GF-D8 (cell line): ENCODE measurements around the gene ATP5F1A.
A peak's percentile ranks its signal among the peaks of the same experiment; 100 is the strongest.

ENCODE experiments used
- DNase-seq: peaks from one replicate; lab custom pipeline; 2025; lab: John Stamatoyannopoulos, UW

Gene ATP5F1A

GRCh38 chr18:46073474-46074331 lies 24.4 kb downstream of the ATP5F1A start:
- peak; percentile 76 for DNase-seq

GRCh38 chr18:46072959-46073358 lies 25.1 kb downstream of the ATP5F1A start:
- DNase-seq = no peak

DNA sequence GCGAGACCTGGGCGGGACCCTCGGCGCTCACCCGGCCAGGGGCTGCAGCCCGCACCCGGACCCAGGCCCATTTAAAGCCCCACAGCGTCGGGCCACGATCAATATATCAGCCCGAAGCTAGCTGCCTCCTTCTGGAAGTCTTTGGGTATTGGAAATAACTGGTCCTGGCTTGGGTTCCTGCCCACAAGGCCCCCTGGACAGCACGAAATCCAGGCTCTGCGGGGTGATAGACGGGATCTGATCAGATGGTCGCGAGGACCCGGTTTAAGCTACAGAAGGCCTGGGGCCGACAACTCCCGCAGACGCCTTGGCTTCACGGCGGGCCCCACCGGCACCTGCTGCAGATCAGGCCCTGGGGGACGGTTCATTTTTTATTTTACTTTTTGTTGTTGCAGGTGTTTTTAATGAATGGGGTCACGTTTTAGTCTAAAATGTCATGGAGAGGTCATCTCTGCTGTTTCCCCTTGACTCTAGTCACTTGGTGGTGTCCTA lies 25.7 kb downstream of the ATP5F1A start:
- DNase-seq = no peak

DNA sequence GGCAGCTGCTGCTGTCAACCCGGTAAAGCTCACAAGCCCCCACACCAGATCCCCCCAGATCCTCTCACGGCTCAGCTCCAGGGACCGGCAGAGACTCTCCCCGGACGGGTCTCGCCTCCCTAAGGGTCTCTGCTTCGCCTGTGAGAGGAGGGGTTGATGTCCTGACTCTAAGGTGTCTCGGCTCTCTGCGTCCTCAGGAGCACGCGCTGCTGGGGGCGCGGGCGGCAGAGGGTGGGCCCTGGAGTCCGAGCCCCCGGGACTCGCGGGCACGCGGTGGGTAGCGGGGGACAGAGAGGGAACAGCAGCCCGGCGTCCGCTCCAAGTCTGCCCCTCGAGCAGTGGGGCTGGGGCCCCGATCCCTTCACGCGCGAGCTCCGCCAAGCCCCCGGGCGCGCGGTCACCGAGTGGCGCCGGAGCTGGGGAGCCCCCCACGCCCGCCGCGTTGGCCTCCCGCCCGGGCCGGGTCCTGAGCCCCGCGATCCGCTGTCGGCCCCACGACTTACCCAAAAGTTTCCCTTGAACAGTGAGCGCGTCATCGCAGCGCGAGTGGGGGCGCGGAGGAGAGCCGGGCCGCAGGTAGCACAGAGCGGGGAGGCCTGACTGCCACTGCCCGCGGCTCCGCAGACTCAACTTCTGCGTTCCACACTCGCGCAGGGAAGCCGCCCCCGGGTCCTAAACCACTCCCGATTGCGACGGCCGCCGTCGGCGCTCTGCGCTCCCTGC lies 26.3 kb downstream of the ATP5F1A start, which contains the start of gene PSTPIP2:
Gene PSTPIP2 (minus strand): TSS at position 608 of the 723 bp plus-strand sequence. CDS start 72 bp downstream, at position 536.
- peak; percentile 37 for DNase-seq

DNA sequence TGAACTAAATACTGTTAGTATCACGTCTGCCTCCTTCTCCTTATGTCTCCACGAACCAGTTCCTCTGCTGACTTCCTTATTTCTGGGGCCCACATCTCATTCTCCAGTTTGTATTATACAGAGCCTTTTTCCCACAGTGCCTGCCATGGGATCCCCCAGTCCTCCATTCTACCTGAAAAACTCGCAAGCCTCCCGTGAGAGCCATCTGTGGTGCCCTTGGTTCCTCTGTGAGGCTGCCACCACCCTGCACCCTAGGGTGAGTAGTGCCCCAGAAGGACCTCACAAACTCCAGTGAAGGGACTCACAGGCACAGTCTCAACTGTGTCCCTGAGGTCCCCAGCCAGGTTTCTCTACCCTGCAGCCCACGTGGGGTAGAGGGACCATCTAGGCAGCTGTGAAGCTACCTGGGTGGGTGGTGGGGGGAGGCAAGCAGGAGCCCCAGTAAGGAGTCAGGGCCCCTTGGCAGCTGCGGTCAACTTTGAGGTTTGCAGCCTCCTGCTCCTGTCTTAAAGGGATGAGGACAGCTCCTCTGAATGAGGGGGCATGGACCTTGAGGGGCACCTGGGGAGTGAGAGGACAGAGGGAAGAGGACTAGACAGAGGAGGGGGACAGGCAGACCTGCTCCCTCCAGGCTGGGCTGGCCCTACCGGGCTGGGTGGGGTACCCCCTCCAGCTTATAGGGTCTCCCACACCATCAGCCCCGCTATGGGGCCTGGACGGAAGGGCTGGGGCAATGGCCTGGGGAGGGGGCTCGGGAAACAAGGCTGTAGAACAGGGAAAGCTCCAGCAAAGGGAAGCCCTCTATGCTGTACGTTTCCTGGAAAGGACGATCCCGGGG lies 27.1 kb downstream of the ATP5F1A start:
- DNase-seq = peak; percentile 81

DNA sequence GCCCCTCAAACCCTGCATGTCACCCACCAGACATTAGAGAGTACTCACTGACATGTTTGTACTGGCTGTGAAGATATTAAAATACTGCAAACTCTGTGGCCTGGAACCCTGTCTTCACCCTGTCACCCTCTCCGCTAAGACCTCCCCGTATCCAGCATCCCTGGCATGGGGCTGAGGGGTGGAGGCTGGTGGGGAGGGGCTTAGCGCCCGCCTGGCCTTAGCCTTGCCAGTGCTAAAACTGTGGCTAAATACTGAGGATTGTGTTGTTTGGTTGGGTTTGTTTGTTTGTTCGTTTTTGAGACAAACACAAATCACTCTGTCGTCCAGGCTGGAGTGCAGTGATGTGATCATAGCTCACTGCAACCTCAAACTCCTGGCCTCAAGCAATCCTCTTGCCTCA lies 27.9 kb downstream of the ATP5F1A start:
- no peak for DNase-seq

DNA sequence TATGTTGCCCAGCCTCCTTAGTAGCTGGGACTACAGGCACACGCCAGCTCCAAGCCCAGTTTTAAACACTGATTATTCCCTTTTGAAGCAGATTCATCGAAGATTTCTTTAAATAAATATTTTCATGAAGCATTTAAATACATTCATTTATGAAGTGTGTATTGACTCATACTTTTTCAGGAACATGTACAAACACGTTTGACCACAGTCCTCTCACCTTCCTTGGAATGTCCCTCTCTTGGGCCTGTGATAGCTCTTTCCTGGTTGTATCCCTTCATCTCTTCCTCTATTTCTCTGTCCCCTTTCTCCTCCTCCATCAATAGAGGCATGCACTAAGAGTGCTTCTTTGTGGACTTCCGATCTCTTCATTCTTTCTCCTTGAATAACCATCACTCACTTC lies 28.6 kb downstream of the ATP5F1A start:
- DNase-seq = no peak

DNA sequence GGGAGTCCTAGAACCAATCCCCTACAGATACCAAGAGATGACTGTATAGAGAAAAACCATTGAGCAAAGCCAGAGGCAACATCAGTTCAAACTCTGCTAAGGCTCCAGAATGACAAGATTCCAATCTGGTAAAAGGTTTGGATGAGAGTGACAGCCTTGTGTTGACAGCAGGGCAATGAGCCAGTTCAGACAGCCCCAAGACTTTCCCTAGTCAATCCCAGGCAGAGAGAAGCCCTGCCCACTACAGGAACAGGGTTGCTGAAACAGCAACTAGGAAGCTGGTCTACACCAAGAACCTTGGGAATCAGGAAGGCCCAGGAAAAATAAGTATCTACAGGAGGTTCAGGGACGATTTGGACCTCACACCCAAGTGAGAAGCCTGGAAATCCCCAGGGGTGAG lies 29.3 kb downstream of the ATP5F1A start:
- DNase-seq = no peak

GRCh38 chr18:46067438-46068007 lies 30.6 kb downstream of the ATP5F1A start:
- no peak for DNase-seq

GRCh38 chr18:46062781-46063180 lies 35.3 kb downstream of the ATP5F1A start:
- DNase-seq = no peak

DNA sequence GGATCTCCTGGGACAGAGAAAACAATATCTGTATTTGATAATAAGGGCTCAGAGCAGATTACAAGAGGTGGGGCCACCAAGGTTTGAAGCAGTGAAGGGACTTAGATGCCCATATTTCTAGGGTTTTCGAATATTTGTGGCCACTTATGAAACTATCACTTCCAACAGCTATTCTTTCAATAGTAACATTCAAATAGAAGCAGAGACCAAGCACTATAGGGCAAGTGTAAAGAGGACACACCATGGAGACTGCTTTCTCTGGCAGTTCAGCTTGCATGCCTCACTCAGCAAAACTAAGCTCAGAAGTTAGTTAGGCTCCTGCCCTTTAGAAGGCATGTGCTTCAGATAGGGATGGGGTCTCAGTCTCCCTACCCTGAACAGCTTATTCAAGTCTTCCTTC lies 36.3 kb downstream of the ATP5F1A start:
- DNase-seq = no peak

GRCh38 chr18:46061387-46061786 lies 36.7 kb downstream of the ATP5F1A start:
- DNase-seq = no peak

DNA sequence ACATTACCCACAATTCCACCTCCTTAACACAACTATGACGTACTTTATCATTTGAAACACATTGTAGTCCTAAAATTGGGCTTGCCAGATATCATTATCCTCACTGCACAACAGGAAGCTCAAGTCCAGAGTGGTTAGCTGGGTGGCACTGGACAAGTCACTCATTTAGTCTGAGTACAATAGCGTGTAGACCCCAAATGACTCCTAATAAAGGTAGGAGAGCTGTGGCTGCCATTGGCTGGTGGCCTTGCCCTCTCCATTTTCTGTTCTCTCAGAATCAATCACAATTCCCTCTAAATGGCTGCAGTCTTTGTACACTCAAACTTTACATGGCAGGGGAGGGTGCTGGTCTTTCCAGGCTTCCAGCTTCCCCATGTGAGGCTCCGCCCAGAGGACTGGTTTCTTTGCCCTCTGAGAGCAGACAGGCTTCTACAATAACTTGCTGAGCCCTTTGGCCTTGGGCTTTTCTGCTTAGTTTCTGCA lies 37.7 kb downstream of the ATP5F1A start:
- no peak for DNase-seq

DNA sequence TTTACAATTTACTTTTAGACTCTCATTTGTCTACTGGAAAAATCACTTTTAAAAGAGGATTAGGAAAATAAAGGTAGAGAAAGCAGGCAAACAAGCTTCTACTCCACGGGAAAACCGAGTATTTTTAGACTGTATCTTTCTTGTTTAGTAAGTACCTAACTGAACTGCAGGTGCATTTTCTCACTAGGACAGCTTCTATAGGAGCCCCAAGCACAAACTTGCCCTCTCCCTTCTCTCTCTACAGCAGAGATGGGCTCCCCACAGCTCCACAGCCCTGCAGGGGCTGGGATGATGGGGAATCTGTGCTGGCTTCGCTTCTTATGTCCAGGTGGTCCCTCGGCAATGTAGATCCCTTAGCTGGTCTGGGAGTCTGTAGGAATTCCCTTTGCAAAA lies 42.3 kb downstream of the ATP5F1A start:
- DNase-seq = no peak

DNA sequence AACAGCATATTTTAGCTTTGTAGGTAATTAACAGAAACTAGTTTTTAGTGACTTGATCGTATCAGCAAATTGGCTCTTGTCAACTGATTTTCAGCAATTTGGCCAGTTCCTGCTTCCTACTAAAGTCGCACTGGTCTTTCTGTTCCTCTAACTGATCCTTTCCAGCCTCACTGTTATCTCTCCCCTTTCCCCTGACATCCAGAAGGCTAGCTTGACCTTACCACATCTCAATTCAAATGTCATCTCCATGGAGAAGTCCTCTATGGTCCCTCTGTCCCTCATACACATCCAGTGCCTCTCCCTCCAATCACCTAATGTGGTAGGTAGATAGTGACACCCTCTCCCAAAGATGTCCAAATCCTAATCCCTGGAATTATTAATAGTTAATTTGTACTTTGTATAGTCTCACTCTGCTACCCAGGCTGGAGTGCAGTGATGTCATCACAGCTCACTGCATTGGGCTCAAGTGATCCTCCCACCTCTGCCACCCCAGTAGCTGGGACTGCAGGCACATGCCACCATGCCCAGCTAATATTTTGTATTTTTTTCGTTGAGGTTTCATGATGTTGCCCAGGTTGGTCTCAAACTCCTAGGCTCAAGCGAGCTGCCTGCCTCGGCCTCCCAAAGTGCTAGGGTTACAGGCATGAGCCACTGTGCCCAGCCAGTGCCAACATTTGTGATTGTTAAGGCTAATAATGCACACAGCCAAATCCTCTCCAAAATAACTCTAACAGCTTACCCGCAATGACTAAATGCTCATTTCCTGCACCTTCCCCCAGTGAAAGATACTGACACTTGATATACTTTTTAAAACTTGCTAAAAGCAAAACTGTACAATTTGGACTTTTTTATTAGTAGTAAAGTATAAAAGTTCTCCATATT lies 42.9 kb downstream of the ATP5F1A start:
- DNase-seq = no peak

GRCh38 chr18:46053368-46054095 lies 44.6 kb downstream of the ATP5F1A start:
- no peak for DNase-seq

- no peak for DNase-seq
Measured at GRCh38 chr18:46051731-46052461, 46.2 kb downstream of the ATP5F1A start.

GRCh38 chr18:46050268-46050667 lies 47.8 kb downstream of the ATP5F1A start:
- no peak for DNase-seq

GRCh38 chr18:46048641-46049040 lies 49.5 kb downstream of the ATP5F1A start:
- DNase-seq = no peak
